IMR-90 (cell line): ENCODE data around the gene ACCSL. TPM values are rescaled to one million over a fixed set of nuclear protein-coding genes. Genes with fewer than 3 reads are reported as not detected.
A peak's percentile ranks its signal among the peaks of the same experiment; 100 is the strongest.

Experiments used
- ATAC-seq: fragments of 200-7000 bp; cut with Tn5 transposase; 2 replicates; pipeline ENCODE4 v1.9.1; 2020; ENCODE audit warnings: low read depth, mild to moderate bottlenecking, moderate library complexity
- BruUV-seq: library from RNA; stranded (reverse); fragments of 400-500 nt; replicated peaks from 2 replicates; lab custom pipeline; 2021; lab: Mats Ljungman, UMichigan
- CTCF ChIA-PET: fragments of 300-600 bp; formaldehyde crosslinking; extraction: SDS; loops from one replicate; lab custom pipeline; 2021; ENCODE audit warnings: antibody characterized with exemption; lab: Yijun Ruan, JAX
- POLR2A ChIA-PET: fragments of 300-600 bp; sonication (Branson Sonifier 250); formaldehyde crosslinking; loops from one replicate; lab custom pipeline; 2022; ENCODE audit warnings: antibody characterized with exemption; ENCODE audit not compliant: unreplicated experiment; lab: Charles Lee
- DNase-seq: peaks from one replicate; pipeline ENCODE4 v3.0.0; 2013
- H2AFZ ChIP-seq: replicated peaks from 2 replicates; pipeline ENCODE3; 2013; ENCODE audit warnings: low read length, mild to moderate bottlenecking; ENCODE audit not compliant: poor library complexity
- H2AK5ac ChIP-seq: 2 replicates; pipeline ENCODE4 v1.6.1; 2013; ENCODE audit warnings: low read depth, low read length, inconsistent platforms
- H2AK9ac ChIP-seq: replicated peaks from 2 replicates; pipeline ENCODE3; 2013; ENCODE audit warnings: mild to moderate bottlenecking, low read depth, low read length, moderate library complexity; ENCODE audit not compliant: poor library complexity
- H2BK120ac ChIP-seq: 2 replicates; pipeline ENCODE4 v1.6.1; 2013; ENCODE audit warnings: low read depth, low read length, inconsistent platforms
- H2BK15ac ChIP-seq: 3 replicates; pipeline ENCODE4 v1.6.1; 2013; ENCODE audit warnings: low read depth, low read length, inconsistent platforms
- H2BK20ac ChIP-seq: 2 replicates; pipeline ENCODE4 v1.6.1; 2013; ENCODE audit warnings: low read depth, mild to moderate bottlenecking, inconsistent platforms, low read length, moderate library complexity
- H2BK5ac ChIP-seq: 2 replicates; pipeline ENCODE4 v1.6.1; 2013; ENCODE audit warnings: mild to moderate bottlenecking, low read depth, low read length, inconsistent platforms; ENCODE audit not compliant: poor library complexity, severe bottlenecking
- H3K14ac ChIP-seq: replicated peaks from 2 replicates; pipeline ENCODE4 v1.6.1; 2013; ENCODE audit warnings: low read depth, low read length, inconsistent platforms
- H3K18ac ChIP-seq: 2 replicates; pipeline ENCODE4 v1.6.1; 2013; ENCODE audit warnings: low read depth, low read length, control low read depth
- H3K23ac ChIP-seq: 2 replicates; pipeline ENCODE4 v1.6.1; 2013; ENCODE audit warnings: low read depth, low read length, inconsistent platforms
- H3K27ac ChIP-seq: 2 replicates; pipeline ENCODE4 v1.5.1; 2013; ENCODE audit warnings: mild to moderate bottlenecking, control low read depth, low read length; ENCODE audit not compliant: insufficient read depth
- H3K27me3 ChIP-seq: 2 replicates; pipeline ENCODE4 v1.6.1; 2013; ENCODE audit warnings: low read length; ENCODE audit not compliant: control insufficient read depth, insufficient read depth
- H3K36me3 ChIP-seq: 2 replicates; pipeline ENCODE4 v1.6.1; 2013; ENCODE audit warnings: low read length, mixed read lengths; ENCODE audit not compliant: control insufficient read depth, insufficient read depth
- H3K4ac ChIP-seq: 2 replicates; pipeline ENCODE4 v1.6.1; 2013; ENCODE audit warnings: low read depth, low read length, inconsistent platforms
- H3K4me1 ChIP-seq: 2 replicates; pipeline ENCODE4 v1.6.1; 2013; ENCODE audit warnings: low read length, mixed read lengths; ENCODE audit not compliant: control insufficient read depth, insufficient read depth
- H3K4me2 ChIP-seq: 2 replicates; pipeline ENCODE4 v1.6.1; 2013; ENCODE audit warnings: low read depth, mild to moderate bottlenecking, control low read depth, low read length, moderate library complexity
- H3K4me3 ChIP-seq: 2 replicates; pipeline ENCODE4 v1.5.1; 2013; ENCODE audit warnings: low read depth, mild to moderate bottlenecking, control low read depth, low read length, moderate library complexity; ENCODE audit not compliant: insufficient read depth
- H3K56ac ChIP-seq: 2 replicates; pipeline ENCODE4 v1.6.1; 2013; ENCODE audit warnings: low read length, inconsistent platforms; ENCODE audit not compliant: insufficient read depth; ENCODE audit errors: extremely low read depth
- H3K79me1 ChIP-seq, 2 experiments: 2 replicates each; pipeline ENCODE4 v1.6.1; 2013; ENCODE audit warnings: low read length in 2 of 2, inconsistent platforms in 1 of 2, low read depth in 1 of 2
- H3K9ac ChIP-seq: 2 replicates; pipeline ENCODE4 v1.6.1; 2013; ENCODE audit warnings: low read depth, low read length, control low read depth
- H3K9me1 ChIP-seq: 2 replicates; pipeline ENCODE4 v1.6.1; 2013; ENCODE audit warnings: low read length, inconsistent platforms; ENCODE audit not compliant: insufficient read depth
- H3K9me3 ChIP-seq: 2 replicates; pipeline ENCODE4 v1.6.1; 2013; ENCODE audit warnings: low read length; ENCODE audit not compliant: control insufficient read depth, insufficient read depth
- H4K20me1 ChIP-seq: 2 replicates; pipeline ENCODE4 v1.6.1; 2013; ENCODE audit warnings: low read length, inconsistent platforms; ENCODE audit not compliant: insufficient read depth
- H4K5ac ChIP-seq: 2 replicates; pipeline ENCODE4 v1.6.1; 2013; ENCODE audit warnings: mild to moderate bottlenecking, low read depth, low read length, control low read depth
- H4K8ac ChIP-seq, 2 experiments: 2 replicates each; pipeline ENCODE4 v1.6.1; 2013; ENCODE audit warnings: low read depth in 2 of 2, low read length in 2 of 2, control low read depth in 1 of 2, inconsistent platforms in 1 of 2
- H4K91ac ChIP-seq: 2 replicates; pipeline ENCODE4 v1.6.1; 2013; ENCODE audit warnings: low read depth, low read length, inconsistent platforms; ENCODE audit not compliant: insufficient read depth
- BHLHE40 ChIP-seq: fragments of 150-350 bp; IDR thresholded peaks from 2 replicates; pipeline ENCODE4 v1.6.1; 2016; ENCODE audit warnings: mild to moderate bottlenecking, low read depth, low read length
- CEBPB ChIP-seq: IDR thresholded peaks from 2 replicates; pipeline ENCODE4 v1.6.1; 2012; ENCODE audit warnings: low read depth, low read length, improper control_type of control experiment
- CHD1 ChIP-seq: IDR thresholded peaks from 2 replicates; pipeline ENCODE4 v1.6.1; 2012; ENCODE audit warnings: low read depth, low read length, improper control_type of control experiment
- CTCF ChIP-seq: conservative IDR thresholded peaks from 2 replicates; pipeline ENCODE4 v1.5.1; 2012; ENCODE audit warnings: mild to moderate bottlenecking, low read depth, low read length, improper control_type of control experiment
- ELK1 ChIP-seq: fragments of 150-350 bp; IDR thresholded peaks from 2 replicates; pipeline ENCODE4 v1.6.1; 2016; ENCODE audit warnings: low read depth, mild to moderate bottlenecking, low read length, moderate library complexity, borderline replicate concordance
- MAFK ChIP-seq: IDR thresholded peaks from 2 replicates; pipeline ENCODE4 v1.6.1; 2012; ENCODE audit warnings: low read depth, low read length, improper control_type of control experiment
- MAZ ChIP-seq: IDR thresholded peaks from 2 replicates; pipeline ENCODE4 v1.6.1; 2012; ENCODE audit warnings: low read depth, mild to moderate bottlenecking, low read length, improper control_type of control experiment, moderate library complexity, borderline replicate concordance
- MXI1 ChIP-seq: IDR thresholded peaks from 2 replicates; pipeline ENCODE4 v1.6.1; 2012; ENCODE audit warnings: low read depth, mild to moderate bottlenecking, low read length, moderate library complexity, borderline replicate concordance
- NFE2L2 ChIP-seq: fragments of 150-350 bp; IDR thresholded peaks from 2 replicates; pipeline ENCODE4 v1.6.1; 2016; ENCODE audit warnings: low read depth, mild to moderate bottlenecking, low read length
- POLR2A ChIP-seq: IDR thresholded peaks from 2 replicates; pipeline ENCODE4 v1.6.1; 2012; ENCODE audit warnings: mild to moderate bottlenecking, low read depth, low read length
- RAD21 ChIP-seq: IDR thresholded peaks from 2 replicates; pipeline ENCODE4 v1.6.1; 2012; ENCODE audit warnings: low read length, improper control_type of control experiment
- RCOR1 ChIP-seq: IDR thresholded peaks from 2 replicates; pipeline ENCODE4 v1.6.1; 2012; ENCODE audit warnings: mild to moderate bottlenecking, low read length, improper control_type of control experiment; ENCODE audit not compliant: insufficient replicate concordance
- RFX5 ChIP-seq: IDR thresholded peaks from 2 replicates; pipeline ENCODE4 v1.8.0; 2012; ENCODE audit warnings: low read depth, mild to moderate bottlenecking, low read length, moderate library complexity
- SMC3 ChIP-seq: fragments of 150-350 bp; IDR thresholded peaks from 2 replicates; pipeline ENCODE4 v1.6.1; 2016; ENCODE audit warnings: low read depth, mild to moderate bottlenecking, antibody characterized with exemption, low read length, moderate library complexity
- WGBS, 2 experiments: methylation state at CpG; one replicate each; pipeline versions ENCODE4 v1.1.5 to v1.1.7; 2013; ENCODE audit warnings: missing lambda C conversion rate in 2 of 2; ENCODE audit not compliant: insufficient read length in 1 of 2; ENCODE audit errors: extremely low coverage in 2 of 2; 5-methylcytosine and 5-hydroxymethylcytosine counted together
- dilution Hi-C: fragments of 300-500 bp; cut with HindIII; formaldehyde crosslinking; loops from one replicate; pipeline ENCODE4 v1.14.3; 2018; ENCODE audit warnings: low sequenced_read_pairs; ENCODE audit not compliant: unreplicated experiment
- in situ Hi-C: fragments of 300-500 bp; cut with MboI; formaldehyde crosslinking; loops from 3 replicates; pipeline ENCODE4 v1.14.3; 2019; ENCODE audit warnings: low sequenced_read_pairs, inconsistent platforms, mixed read lengths
- intact Hi-C: fragments of 100-400 bp; cut with micrococcal nuclease; formaldehyde crosslinking; loops from 2 replicates; pipeline ENCODE4 v1.10.0; 2022
- polyA plus RNA-seq, 3 experiments: library from polyadenylated mRNA; depleted of rRNA; stranded (reverse); fragments of >200 nt; gene quantifications; 2 replicates each; pipeline ENCODE4 v1.2.3, GENCODE V29; 2012; ENCODE audit warnings: low replicate concordance in 1 of 3
- total RNA-seq: library from RNA; depleted of rRNA; stranded (reverse); fragments of >200 nt; gene quantifications from 2 replicates; pipeline ENCODE4 v1.2.3, GENCODE V29; 2012

Gene ACCSL
- total and polyA plus RNA-seq, 2 of the 4 experiments (the other 2 are of a cell fraction), result not detected

GRCh38 chr11:44003736-44004451 lies 43.9 kb upstream of the ACCSL start:
- H2AK5ac ChIP-seq, result no peak overlapping the region
- dilution Hi-C loops (no loop called here), in situ Hi-C loops (no loop called here), intact Hi-C loops (no loop called here)
- no peak overlapping the region for H3K18ac ChIP-seq
- H2BK120ac ChIP-seq, result no peak overlapping the region
- TF ChIP-seq MAZ (no peak), SMC3 (no peak), BHLHE40 (no peak), RFX5 (no peak), POLR2A (no peak), CHD1 (no peak), MXI1 (no peak), RAD21 (no peak), CEBPB (no peak), CTCF (no peak), NFE2L2 (no peak), RCOR1 (no peak), MAFK (no peak), ELK1 (no peak)
- no peak overlapping the region for H3K56ac ChIP-seq
- H2AFZ ChIP-seq, result peak overlapping the region; percentile 58
- no peaks in the 10 kb centered on the region for H3K9me1 ChIP-seq
- no peaks in the 10 kb centered on the region for H3K36me3 ChIP-seq
- no peak overlapping the region for H4K8ac ChIP-seq
- H4K20me1 ChIP-seq, result no peaks in the 10 kb centered on the region
- WGBS, 2 experiments, result 80% methylated on average over 2 of the region's 9 CpGs; no CpG with 5 or more reads in 1 of the 2 experiments
- no peak overlapping the region for H4K5ac ChIP-seq
- H3K79me1 ChIP-seq, result no peaks in the 10 kb centered on the region
- no peak overlapping the region for H2BK15ac ChIP-seq
- H3K4me2 ChIP-seq, result no peak overlapping the region
- no peak overlapping the region for H3K27ac ChIP-seq
- no peak for DNase-seq
- ChIA-PET CTCF (interaction anchor here (0.6 kb wide), 1 partner anchor 204 kb away, joined by 3 read pairs; no protein-coding TSS in a partner anchor), POLR2A (no interaction called here)
- H3K4ac ChIP-seq, result no peak overlapping the region
- ATAC-seq, result no peak
- no peak overlapping the region for H3K23ac ChIP-seq
- H2BK20ac ChIP-seq, result no peak overlapping the region
- H3K27me3 ChIP-seq, result peaks cover 12% of the 10 kb centered on the region
- H3K14ac ChIP-seq, result no peak overlapping the region
- H2BK5ac ChIP-seq, result no peak overlapping the region
- H4K91ac ChIP-seq, result no peak overlapping the region
- H3K4me1 ChIP-seq, result no peaks in the 10 kb centered on the region
- H3K9ac ChIP-seq, result no peak overlapping the region
- H3K4me3 ChIP-seq, result no peak overlapping the region
- BruUV-seq, result no TSS peak
- no peak overlapping the region for H2AK9ac ChIP-seq
- H3K9me3 ChIP-seq, result peaks cover 2% of the 10 kb centered on the region; the same call in 1 of the 2 replicates
